ENCODE data around the gene CTIF. TPM values are rescaled to one million over a fixed set of nuclear protein-coding genes. Genes with fewer than 3 reads are reported as not detected.

CTIF gene
- total RNA-seq, 1 experiment from 2014 or later, result 26.5 TPM

DNA sequence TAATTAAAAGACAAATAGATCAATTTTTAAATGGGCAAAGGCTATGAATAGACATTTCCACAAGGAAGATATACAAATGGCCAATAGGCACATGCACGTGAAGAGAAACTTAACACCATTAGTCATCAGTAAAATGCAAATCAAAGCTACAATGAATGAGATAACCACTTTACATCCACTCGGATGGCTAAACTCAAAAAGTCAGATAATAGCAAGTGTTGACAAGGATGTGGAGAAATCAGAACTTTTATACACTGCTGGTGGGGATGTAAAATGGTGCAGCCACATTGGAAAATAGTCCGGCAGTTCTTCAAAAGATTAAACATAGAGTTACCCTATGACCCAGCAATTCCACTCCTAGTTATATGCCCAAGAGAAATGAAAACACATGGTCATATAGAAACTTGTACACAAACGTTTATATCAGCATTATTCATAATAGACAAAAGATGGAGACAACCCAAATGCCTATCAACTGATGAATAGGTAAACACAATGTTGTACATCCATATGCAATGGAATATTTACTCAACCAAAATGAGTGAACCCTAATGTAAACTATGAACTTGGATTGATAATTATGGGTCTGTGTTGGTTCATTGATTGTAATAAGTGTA lies 360.8 kb downstream of the CTIF start:
- no TSS peak for BruUV-seq (replicated peaks)
- Histone ChIP-seq H3K36me3 (ENCODE audit: control insufficient read depth, insufficient read depth, low read length) (no peaks in the 10 kb centered on the region), H3K27me3 (ENCODE audit: control insufficient read depth, insufficient read depth, low read length) (no peaks in the 10 kb centered on the region), H3K4me1 (ENCODE audit: control insufficient read depth, insufficient read depth, low read length) (no peaks in the 10 kb centered on the region; the same call in 1 of the 2 replicates), H3K27ac (ENCODE audit: low read length) (no peak overlapping the region), H3K4me3 (ENCODE audit: low read depth in 2 of 2, low read length in 2 of 2) (no peak overlapping the region), H3K9me3 (ENCODE audit: control insufficient read depth, insufficient read depth, low read depth, low read length) (no peaks in the 10 kb centered on the region)
- ChIA-PET POLR2A (no interaction called here), CTCF (no interaction called here)
- TF ChIP-seq, protein P1, sequence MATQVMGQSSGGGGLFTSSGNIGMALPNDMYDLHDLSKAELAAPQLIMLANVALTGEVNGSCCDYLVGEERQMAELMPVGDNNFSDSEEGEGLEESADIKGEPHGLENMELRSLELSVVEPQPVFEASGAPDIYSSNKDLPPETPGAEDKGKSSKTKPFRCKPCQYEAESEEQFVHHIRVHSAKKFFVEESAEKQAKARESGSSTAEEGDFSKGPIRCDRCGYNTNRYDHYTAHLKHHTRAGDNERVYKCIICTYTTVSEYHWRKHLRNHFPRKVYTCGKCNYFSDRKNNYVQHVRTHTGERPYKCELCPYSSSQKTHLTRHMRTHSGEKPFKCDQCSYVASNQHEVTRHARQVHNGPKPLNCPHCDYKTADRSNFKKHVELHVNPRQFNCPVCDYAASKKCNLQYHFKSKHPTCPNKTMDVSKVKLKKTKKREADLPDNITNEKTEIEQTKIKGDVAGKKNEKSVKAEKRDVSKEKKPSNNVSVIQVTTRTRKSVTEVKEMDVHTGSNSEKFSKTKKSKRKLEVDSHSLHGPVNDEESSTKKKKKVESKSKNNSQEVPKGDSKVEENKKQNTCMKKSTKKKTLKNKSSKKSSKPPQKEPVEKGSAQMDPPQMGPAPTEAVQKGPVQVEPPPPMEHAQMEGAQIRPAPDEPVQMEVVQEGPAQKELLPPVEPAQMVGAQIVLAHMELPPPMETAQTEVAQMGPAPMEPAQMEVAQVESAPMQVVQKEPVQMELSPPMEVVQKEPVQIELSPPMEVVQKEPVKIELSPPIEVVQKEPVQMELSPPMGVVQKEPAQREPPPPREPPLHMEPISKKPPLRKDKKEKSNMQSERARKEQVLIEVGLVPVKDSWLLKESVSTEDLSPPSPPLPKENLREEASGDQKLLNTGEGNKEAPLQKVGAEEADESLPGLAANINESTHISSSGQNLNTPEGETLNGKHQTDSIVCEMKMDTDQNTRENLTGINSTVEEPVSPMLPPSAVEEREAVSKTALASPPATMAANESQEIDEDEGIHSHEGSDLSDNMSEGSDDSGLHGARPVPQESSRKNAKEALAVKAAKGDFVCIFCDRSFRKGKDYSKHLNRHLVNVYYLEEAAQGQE (IDR thresholded peaks at IDR 0.05; ENCODE audit: insufficient read depth in 1 of 2, low read depth in 2 of 2, low read length in 1 of 2), result no peak
- TF ChIP-seq SIN3A (IDR thresholded peaks at IDR 0.05; ENCODE audit: borderline replicate concordance, insufficient read depth, low read depth, low read length) (no peak), TCF7L2 (IDR thresholded peaks at IDR 0.05; ENCODE audit: low read depth, low read length) (no peak), POLR2AphosphoS5 (IDR thresholded peaks at IDR 0.05; ENCODE audit: low read depth, low read length) (no peak)
- TF ChIP-seq, protein P2, sequence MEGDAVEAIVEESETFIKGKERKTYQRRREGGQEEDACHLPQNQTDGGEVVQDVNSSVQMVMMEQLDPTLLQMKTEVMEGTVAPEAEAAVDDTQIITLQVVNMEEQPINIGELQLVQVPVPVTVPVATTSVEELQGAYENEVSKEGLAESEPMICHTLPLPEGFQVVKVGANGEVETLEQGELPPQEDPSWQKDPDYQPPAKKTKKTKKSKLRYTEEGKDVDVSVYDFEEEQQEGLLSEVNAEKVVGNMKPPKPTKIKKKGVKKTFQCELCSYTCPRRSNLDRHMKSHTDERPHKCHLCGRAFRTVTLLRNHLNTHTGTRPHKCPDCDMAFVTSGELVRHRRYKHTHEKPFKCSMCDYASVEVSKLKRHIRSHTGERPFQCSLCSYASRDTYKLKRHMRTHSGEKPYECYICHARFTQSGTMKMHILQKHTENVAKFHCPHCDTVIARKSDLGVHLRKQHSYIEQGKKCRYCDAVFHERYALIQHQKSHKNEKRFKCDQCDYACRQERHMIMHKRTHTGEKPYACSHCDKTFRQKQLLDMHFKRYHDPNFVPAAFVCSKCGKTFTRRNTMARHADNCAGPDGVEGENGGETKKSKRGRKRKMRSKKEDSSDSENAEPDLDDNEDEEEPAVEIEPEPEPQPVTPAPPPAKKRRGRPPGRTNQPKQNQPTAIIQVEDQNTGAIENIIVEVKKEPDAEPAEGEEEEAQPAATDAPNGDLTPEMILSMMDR (IDR thresholded peaks at IDR 0.05), result no peak
- no peak for DNase-seq (ENCODE audit: low read depth, low spot score)
- no peak for ATAC-seq
- intact Hi-C loops (cut with micrococcal nuclease; ENCODE audit: unreplicated experiment), result no loop called here
- in situ Hi-C loops (cut with HindIII; ENCODE audit: low pct_unique_long_range_greater_than_20kb, low sequenced_read_pairs), result no loop called here

DNA sequence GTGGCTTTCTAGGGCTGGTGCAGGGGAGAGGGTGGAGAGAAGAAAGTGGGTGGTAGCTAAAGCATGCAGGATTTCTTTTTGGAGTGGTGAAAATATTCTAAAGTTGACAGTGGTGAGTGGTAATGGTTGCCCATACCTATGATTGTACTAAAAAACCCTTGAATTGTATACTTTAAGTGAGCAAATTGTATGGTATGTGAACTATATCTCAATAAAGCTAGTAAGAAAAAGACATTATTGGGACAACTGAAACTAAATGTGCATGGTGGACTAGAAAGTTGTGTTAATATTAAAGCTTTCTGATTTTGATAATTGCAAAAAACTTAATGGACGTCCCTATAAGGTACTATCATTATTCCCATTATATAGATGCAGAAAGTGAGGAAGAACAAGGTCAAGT lies 361.6 kb downstream of the CTIF start:
- CTCF ChIA-PET, result no interaction called here
- no peak for TF ChIP-seq POLR2AphosphoS5 (IDR thresholded peaks at IDR 0.05; ENCODE audit: low read depth, low read length)
- TF ChIP-seq SIN3A (IDR thresholded peaks at IDR 0.05; ENCODE audit: borderline replicate concordance, insufficient read depth, low read depth, low read length), result no peak
- ATAC-seq, result no peak
- intact Hi-C loops (cut with micrococcal nuclease; ENCODE audit: unreplicated experiment) (no loop called here), in situ Hi-C loops (cut with HindIII; ENCODE audit: low pct_unique_long_range_greater_than_20kb, low sequenced_read_pairs) (no loop called here)
- no peaks in the 10 kb centered on the region for H3K36me3 ChIP-seq (ENCODE audit: control insufficient read depth, insufficient read depth, low read length)
- H3K4me1 ChIP-seq (ENCODE audit: control insufficient read depth, insufficient read depth, low read length), result no peaks in the 10 kb centered on the region
- DNase-seq (ENCODE audit: low read depth, low spot score), result no peak
- H3K27me3 ChIP-seq (ENCODE audit: control insufficient read depth, insufficient read depth, low read length), result no peaks in the 10 kb centered on the region
- H3K9me3 ChIP-seq (ENCODE audit: control insufficient read depth, insufficient read depth, low read depth, low read length), result no peaks in the 10 kb centered on the region
- no peak overlapping the region for H3K4me3 ChIP-seq (ENCODE audit: low read depth in 2 of 2, low read length in 2 of 2)
- POLR2A ChIA-PET, result no interaction called here
- no peak overlapping the region for H3K27ac ChIP-seq (ENCODE audit: low read length)
- no TSS peak for BruUV-seq (replicated peaks)

DNA sequence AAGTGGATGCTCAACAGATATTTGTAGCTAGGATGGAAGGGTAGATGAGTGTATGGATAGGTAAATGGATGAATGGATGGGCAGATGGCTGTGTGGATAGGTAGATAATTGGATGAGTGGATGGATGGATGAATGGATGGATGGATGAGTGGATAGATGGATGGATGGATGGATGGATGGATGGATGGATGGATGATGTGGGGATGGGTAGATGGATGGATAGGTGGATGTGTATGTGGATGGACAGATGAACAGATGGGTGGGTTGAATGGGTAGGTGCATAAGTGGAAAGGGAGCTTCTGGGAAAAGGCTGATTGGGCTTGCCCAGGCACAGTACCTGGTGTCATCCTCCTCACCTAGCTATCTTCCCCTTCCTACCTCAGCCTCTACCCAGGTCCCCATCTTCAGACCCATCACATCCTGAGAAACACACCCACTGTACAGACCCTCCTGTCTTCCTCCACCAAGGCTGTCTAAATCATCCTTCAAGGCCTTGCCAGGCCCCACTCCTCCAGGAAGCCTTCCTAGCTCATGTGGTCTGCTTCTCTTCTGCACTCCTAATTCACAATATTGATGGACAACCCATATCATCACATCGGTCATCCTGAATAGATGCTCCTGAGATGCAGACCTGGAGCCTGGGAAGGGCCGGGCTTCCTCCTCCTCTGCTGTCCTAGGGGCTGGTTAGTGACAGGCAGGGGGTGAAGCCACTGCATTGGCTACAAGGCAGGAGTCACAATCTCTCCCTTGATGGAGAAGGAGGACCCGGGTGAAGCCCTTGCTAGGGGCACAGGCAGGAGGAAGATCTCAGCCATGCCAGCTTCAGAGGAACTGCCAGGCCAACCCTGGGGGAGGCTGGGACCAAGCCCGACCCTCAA lies 362.6 kb downstream of the CTIF start:
- H3K4me1 ChIP-seq (ENCODE audit: control insufficient read depth, insufficient read depth, low read length), result no peaks in the 10 kb centered on the region
- ATAC-seq (no peak), DNase-seq (ENCODE audit: low read depth, low spot score) (no peak)
- in situ Hi-C loops (cut with HindIII; ENCODE audit: low pct_unique_long_range_greater_than_20kb, low sequenced_read_pairs), result no loop called here
- no peak overlapping the region for H3K27ac ChIP-seq (ENCODE audit: low read length)
- H3K4me3 ChIP-seq (ENCODE audit: low read depth in 2 of 2, low read length in 2 of 2), result no peak overlapping the region
- BruUV-seq (replicated peaks), result no TSS peak
- H3K36me3 ChIP-seq (ENCODE audit: control insufficient read depth, insufficient read depth, low read length), result no peaks in the 10 kb centered on the region
- no peaks in the 10 kb centered on the region for H3K9me3 ChIP-seq (ENCODE audit: control insufficient read depth, insufficient read depth, low read depth, low read length)
- ChIA-PET CTCF (no interaction called here), POLR2A (no interaction called here)
- no peaks in the 10 kb centered on the region for H3K27me3 ChIP-seq (ENCODE audit: control insufficient read depth, insufficient read depth, low read length)
- intact Hi-C loops (cut with micrococcal nuclease; ENCODE audit: unreplicated experiment), result no loop called here
- TF ChIP-seq SIN3A (IDR thresholded peaks at IDR 0.05; ENCODE audit: borderline replicate concordance, insufficient read depth, low read depth, low read length), result no peak
- TF ChIP-seq POLR2AphosphoS5 (IDR thresholded peaks at IDR 0.05; ENCODE audit: low read depth, low read length), result no peak
- TF ChIP-seq TCF7L2 (IDR thresholded peaks at IDR 0.05; ENCODE audit: low read depth, low read length), result no peak
- TF ChIP-seq, protein P2 (IDR thresholded peaks at IDR 0.05), result no peak
- TF ChIP-seq, protein P1 (IDR thresholded peaks at IDR 0.05; ENCODE audit: insufficient read depth in 1 of 2, low read depth in 2 of 2, low read length in 1 of 2), result no peak
